Coronary artery (tissue), 2 donors: ENCODE measurements around the gene FARP1.

ENCODE experiments used
- DNase-seq: peaks from one replicate; pipeline ENCODE4 v3.0.0-alpha.2; 2017; ENCODE audit warnings: low spot score
- H3K27ac ChIP-seq, 2 donors: fragments of 200-600 bp; sonication (generic); one replicate each; pipeline ENCODE4 v1.5.1; 2016 to 2019
- H3K4me3 ChIP-seq: fragments of 200-600 bp; sonication (generic); 2 replicates; pipeline ENCODE4 v1.5.1; 2016; ENCODE audit warnings: mild to moderate bottlenecking, moderate library complexity
- CTCF ChIP-seq: fragments of 200-600 bp; sonication (generic); IDR thresholded peaks from one replicate; pipeline ENCODE4 v1.5.1; 2019; ENCODE audit warnings: antibody characterized with exemption

FARP1 gene

GRCh38 chr13:98452851-98453843, 310.3 kb downstream of the FARP1 start:
- DNase-seq = no peak
- TF ChIP-seq CTCF = no peak
- Histone ChIP-seq H3K4me3 (no peak overlapping the region), H3K27ac (peak overlapping the region; percentile 46 to 84)

DNA sequence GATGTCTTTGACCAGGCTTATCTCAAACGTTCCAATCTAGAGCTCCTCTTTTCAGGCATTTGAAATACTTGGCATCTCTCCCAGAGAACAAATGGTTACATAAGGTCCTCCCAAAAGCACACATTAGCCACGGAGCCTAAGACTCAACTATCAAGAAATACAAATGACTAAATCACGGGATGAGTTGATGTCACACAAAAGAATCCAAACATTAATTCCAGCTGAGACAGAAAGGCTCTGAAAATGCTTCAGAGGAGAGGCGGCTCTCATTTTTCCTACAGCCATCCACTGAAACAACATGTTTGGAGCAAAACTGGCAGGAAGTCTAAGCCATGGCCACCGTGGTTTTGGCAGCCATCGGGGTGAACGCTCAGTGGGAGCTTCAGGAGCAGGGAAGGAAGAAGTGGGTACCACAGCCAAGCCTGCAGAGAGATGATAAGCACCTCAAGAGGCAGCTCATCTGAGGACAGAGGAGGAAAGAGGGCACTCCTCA, 311.5 kb downstream of the FARP1 start:
- no peak for DNase-seq
- no peak overlapping the region for H3K4me3 ChIP-seq
- TF ChIP-seq CTCF = no peak
- H3K27ac ChIP-seq = peak overlapping the region; percentile 35 to 84

DNA sequence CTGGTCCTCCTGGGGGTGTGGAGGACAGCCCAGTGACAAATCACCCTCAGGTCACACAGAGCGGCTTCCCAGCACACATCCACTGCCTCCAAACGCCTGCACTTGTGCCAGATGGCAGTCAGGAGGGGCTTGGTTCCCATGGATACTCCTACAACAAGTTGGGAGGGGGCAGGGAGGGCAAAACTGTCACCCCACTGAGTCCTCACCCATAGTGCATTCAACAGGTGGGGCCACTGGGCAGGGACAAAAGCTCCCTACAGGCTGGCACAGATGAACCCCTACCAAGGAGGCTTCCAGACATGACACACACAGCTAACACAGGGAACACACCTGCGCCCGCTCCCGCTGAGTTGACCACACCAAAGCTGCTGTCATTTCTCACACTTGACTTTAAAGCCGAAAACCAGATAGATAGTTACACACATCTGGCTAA, 313.5 kb downstream of the FARP1 start:
- no peak for DNase-seq
- no peak for TF ChIP-seq CTCF
- peak overlapping the region in 1 of 2 donors; percentile 0 for H3K27ac ChIP-seq

GRCh38 chr13:98457053-98457452, 314.2 kb downstream of the FARP1 start:
- no peak for TF ChIP-seq CTCF
- no peak for DNase-seq
- H3K4me3 ChIP-seq = no peak overlapping the region
- H3K27ac ChIP-seq = no peak overlapping the region

More for the DNA sequence above, 313.5 kb downstream of the FARP1 start:
- no peak overlapping the region for H3K4me3 ChIP-seq

GRCh38 chr13:98458431-98458830, 315.5 kb downstream of the FARP1 start:
- TF ChIP-seq CTCF = no peak
- no peak for DNase-seq
- H3K27ac ChIP-seq = no peak overlapping the region
- no peak overlapping the region for H3K4me3 ChIP-seq

DNA sequence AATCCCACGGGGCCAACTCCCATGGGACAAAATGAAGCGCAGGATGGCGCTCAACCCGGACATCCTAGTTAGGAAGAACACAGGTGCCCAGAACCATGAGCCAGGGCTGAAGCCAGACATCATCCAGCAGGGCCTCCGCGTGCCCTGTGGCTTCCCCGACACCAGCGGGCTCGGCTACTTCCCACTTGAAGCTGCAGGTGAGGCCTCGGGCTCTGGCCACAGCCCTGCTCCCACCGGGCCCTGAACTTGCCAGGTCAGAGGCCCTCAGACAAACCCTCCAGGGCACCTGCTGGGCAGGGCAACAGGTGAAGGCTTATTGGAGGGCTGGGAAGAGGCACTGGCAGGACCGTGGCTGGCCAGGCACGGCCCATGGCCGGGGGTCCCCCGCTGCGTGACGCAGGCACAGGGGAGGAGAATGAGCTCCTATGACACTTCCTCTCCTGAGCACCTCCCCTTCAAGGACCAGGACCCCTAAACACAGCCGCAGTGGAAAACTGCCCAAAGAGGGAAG, 316.3 kb downstream of the FARP1 start:
- DNase-seq = no peak
- TF ChIP-seq CTCF = no peak

More for the DNA sequence above, 316.3 kb downstream of the FARP1 start:
- H3K4me3 ChIP-seq = no peak overlapping the region
- H3K27ac ChIP-seq = no peak overlapping the region
